Tibial artery (tissue), 4 donors: ENCODE results near the gene CASP4.
"Not testable (repeated sequence)": the region's sequence is repeated elsewhere in the genome, so short reads cannot be mapped to it uniquely, and the experiment has no call there.

Source experiments
- DNase-seq, 2 donors: peaks; one replicate each; pipeline ENCODE4 v3.0.0-alpha.2; 2019
- H3K27ac ChIP-seq, 2 donors: fragments of 200-600 bp; sonication (generic) in 1 of 2; 1 replicate in 1 of 2; 2 replicates in 1 of 2; pipeline ENCODE4 v1.5.1; 2018 to 2019; ENCODE audit warnings: mild to moderate bottlenecking in 1 of 2
- H3K27me3 ChIP-seq, 2 donors: fragments of 200-600 bp; sonication (generic) in 1 of 2; one replicate each; pipeline versions ENCODE4 v1.5.1 to v1.6.0; 2016 to 2019
- H3K36me3 ChIP-seq, 3 donors: fragments of 200-600 bp; sonication (generic) in 2 of 3; one replicate each; pipeline ENCODE4 v1.5.1; 2016 to 2019; ENCODE audit warnings: mild to moderate bottlenecking in 2 of 3
- H3K4me1 ChIP-seq, 4 donors: fragments of 200-600 bp; sonication (generic) in 2 of 4; 1 replicate in 3 of 4; 2 replicates in 1 of 4; pipeline ENCODE4 v1.5.1; 2016 to 2019
- H3K4me3 ChIP-seq, 2 donors: fragments of 200-600 bp; sonication (generic) in 1 of 2; 1 replicate in 1 of 2; 2 replicates in 1 of 2; pipeline ENCODE4 v1.5.1; 2018 to 2019; ENCODE audit warnings: mild to moderate bottlenecking in 2 of 2
- H3K9me3 ChIP-seq, 3 donors: fragments of 200-600 bp; sonication (generic) in 1 of 3; one replicate each; pipeline ENCODE4 v1.5.1; 2016 to 2019
- intact Hi-C: fragments of 100-400 bp; cut with DNase I; formaldehyde crosslinking; loops from one replicate; pipeline ENCODE4 v1.15.0; 2023; ENCODE audit warnings: low total_unique reads
- TF ChIP-seq, protein P1 (sequence below), 2 experiments: fragments of 200-600 bp in 1 of 2; fragments of 450-650 bp in 1 of 2; IDR thresholded peaks; one replicate each; pipeline ENCODE4 v1.5.1; 2017 to 2019; ENCODE audit warnings: antibody characterized with exemption in 2 of 2, mild to moderate bottlenecking in 1 of 2, moderate library complexity in 1 of 2

CASP4 gene

DNA sequence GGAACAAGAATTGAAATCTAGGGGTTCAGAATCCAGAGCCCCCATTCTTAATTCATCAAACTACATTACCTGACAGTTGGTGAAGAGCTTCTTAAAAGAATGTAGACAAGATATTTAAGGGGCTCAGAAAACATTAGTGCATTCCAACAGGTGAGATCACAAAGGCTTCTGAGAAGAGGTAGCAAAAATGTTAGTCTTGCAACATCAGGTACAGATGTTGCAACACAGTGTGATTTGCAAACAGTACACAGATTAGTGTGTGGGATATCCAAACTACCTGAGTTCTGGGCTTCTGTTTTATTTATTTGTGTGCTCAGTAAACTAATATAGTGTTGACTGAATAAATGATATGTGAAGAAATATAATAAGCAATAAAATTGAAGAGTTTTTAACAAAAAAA, 11.8 kb downstream of the CASP4 start:
- Histone ChIP-seq H3K9me3 (no peaks in the 10 kb centered on the region), H3K27ac (no peak overlapping the region), H3K4me1 (peaks cover 0 to 8% (median 0%) of the 10 kb centered on the region in 4 donors), H3K36me3 (peaks cover 12 to 23% (median 22%) of the 10 kb centered on the region in 3 donors), H3K27me3 (no peaks in the 10 kb centered on the region), H3K4me3 (no peak overlapping the region)
- no peak for DNase-seq
- TF ChIP-seq, protein P1, sequence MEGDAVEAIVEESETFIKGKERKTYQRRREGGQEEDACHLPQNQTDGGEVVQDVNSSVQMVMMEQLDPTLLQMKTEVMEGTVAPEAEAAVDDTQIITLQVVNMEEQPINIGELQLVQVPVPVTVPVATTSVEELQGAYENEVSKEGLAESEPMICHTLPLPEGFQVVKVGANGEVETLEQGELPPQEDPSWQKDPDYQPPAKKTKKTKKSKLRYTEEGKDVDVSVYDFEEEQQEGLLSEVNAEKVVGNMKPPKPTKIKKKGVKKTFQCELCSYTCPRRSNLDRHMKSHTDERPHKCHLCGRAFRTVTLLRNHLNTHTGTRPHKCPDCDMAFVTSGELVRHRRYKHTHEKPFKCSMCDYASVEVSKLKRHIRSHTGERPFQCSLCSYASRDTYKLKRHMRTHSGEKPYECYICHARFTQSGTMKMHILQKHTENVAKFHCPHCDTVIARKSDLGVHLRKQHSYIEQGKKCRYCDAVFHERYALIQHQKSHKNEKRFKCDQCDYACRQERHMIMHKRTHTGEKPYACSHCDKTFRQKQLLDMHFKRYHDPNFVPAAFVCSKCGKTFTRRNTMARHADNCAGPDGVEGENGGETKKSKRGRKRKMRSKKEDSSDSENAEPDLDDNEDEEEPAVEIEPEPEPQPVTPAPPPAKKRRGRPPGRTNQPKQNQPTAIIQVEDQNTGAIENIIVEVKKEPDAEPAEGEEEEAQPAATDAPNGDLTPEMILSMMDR (IDR thresholded peaks at IDR 0.05), result no peak
- intact Hi-C loops, result no loop called here

- peaks cover 42 to 73% (median 65%) of the 10 kb centered on the region in 3 donors for H3K36me3 ChIP-seq
- TF ChIP-seq, protein P1 (IDR thresholded peaks at IDR 0.05), result peak in 1 of 2 experiments; percentile 40
- no peaks in the 10 kb centered on the region for H3K4me1 ChIP-seq
- no peak for DNase-seq
- no peak overlapping the region for H3K4me3 ChIP-seq
- intact Hi-C loops, result no loop called here
- no peaks in the 10 kb centered on the region for H3K9me3 ChIP-seq
- no peak overlapping the region for H3K27ac ChIP-seq
- no peaks in the 10 kb centered on the region for H3K27me3 ChIP-seq
Measured at GRCh38 chr11:104946907-104947306, 21.5 kb downstream of the CASP4 start.

DNA sequence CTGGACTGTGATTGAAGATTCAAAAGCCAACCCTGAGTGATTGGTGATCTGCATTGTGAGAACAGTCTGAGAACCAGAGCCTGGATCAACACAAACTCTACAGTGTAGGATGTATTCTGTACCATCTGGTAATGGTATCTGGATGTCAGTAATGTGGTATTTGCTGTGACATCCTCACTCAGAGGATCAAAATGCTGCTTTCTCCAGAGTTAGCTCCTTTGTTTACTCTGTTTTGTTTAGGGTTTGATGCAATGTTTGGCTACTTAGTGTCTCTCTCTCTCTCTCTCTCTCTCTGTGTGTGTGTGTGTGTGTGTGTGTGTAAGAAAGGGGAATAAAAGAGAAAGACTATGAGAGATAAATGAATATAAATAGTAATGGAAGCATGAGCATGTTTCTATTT, 24.3 kb downstream of the CASP4 start:
- H3K27me3 ChIP-seq, result no peaks in the 10 kb centered on the region
- intact Hi-C loops, result no loop called here
- TF ChIP-seq, protein P1 (IDR thresholded peaks at IDR 0.05), result no peak
- H3K9me3 ChIP-seq, result no peaks in the 10 kb centered on the region
- DNase-seq, result no peak
- no peak overlapping the region for H3K4me3 ChIP-seq
- no peak overlapping the region for H3K27ac ChIP-seq
- H3K36me3 ChIP-seq, result peaks cover 18 to 47% (median 39%) of the 10 kb centered on the region in 3 donors
- H3K4me1 ChIP-seq, result no peaks in the 10 kb centered on the region

DNA sequence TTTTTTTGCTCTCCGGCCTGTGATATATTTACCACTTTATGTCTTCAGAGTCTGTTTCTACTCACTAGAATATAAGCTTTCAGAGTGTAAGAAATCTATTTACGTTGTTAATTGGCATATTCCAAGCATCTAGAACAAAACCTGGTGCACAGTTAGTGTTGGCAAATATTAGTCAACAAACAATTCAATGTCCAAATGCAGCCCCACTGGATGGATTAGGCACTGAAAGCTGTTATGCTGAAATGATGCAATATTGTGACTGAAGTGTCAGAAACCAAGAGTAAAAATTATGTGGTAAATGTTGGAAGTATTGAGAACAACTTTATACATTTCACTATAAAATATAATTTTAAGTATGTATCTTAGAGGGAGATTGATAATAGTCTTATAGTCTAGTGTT, 24.8 kb downstream of the CASP4 start:
- intact Hi-C loops, result no loop called here
- DNase-seq, result no peak
- Histone ChIP-seq H3K4me3 (no peak overlapping the region), H3K27ac (no peak overlapping the region), H3K27me3 (no peaks in the 10 kb centered on the region), H3K36me3 (peaks cover 18 to 42% (median 34%) of the 10 kb centered on the region in 3 donors), H3K9me3 (no peaks in the 10 kb centered on the region), H3K4me1 (no peaks in the 10 kb centered on the region)
- TF ChIP-seq, protein P1 (IDR thresholded peaks at IDR 0.05), result no peak

- Histone ChIP-seq H3K4me3 (no peak overlapping the region), H3K9me3 (peaks cover 0 to 6% (median 0%) of the 10 kb centered on the region in 3 donors), H3K27me3 (no peaks in the 10 kb centered on the region), H3K4me1 (no peaks in the 10 kb centered on the region), H3K27ac (no peak overlapping the region), H3K36me3 (no peaks in the 10 kb centered on the region)
- TF ChIP-seq, protein P1 (IDR thresholded peaks at IDR 0.05), result no peak
- intact Hi-C loops, result no loop called here
- DNase-seq, result no peak
Measured at GRCh38 chr11:104934594-104934993, 33.8 kb downstream of the CASP4 start.

GRCh38 chr11:104934073-104934472, 34.3 kb downstream of the CASP4 start:
- H3K4me3 ChIP-seq, intact Hi-C loops, H3K4me1 ChIP-seq, H3K36me3 ChIP-seq, DNase-seq, H3K27me3 ChIP-seq, H3K9me3 ChIP-seq, H3K27ac ChIP-seq: not testable (repeated sequence)
